ENCODE results near the gene POMGNT1. TPM values are rescaled to one million over a fixed set of nuclear protein-coding genes. Genes with fewer than 3 reads are reported as not detected.

POMGNT1 gene
- total and polyA plus RNA-seq, 2 donors (not counting 3 experiments of a cell fraction or from before 2014, with no cell fraction given): 64.4 to 67.5 TPM

DNA sequence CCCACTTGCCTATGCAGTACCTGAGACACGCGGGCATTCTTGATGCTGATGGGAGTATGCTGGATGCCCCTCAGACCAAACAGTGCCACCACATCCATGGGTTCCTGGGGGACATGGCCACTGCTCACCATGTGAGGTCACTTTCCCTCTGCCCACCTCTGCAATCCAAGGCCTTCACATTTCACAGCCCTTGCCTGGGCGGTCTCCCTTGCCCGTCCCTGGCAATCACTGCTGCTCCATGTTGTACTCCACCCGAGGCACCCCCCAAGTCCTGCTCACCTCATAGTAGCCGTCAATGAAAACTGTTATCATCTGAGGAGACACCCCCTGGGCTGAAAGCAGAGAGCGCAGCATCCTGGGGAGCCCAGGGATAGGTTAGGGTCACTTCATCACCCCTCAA lies 4.9 kb downstream of the POMGNT1 start:
- DNase-seq (ENCODE audit: low read depth, low spot score) (no peak), FAIRE-seq (no peak)
- dilution Hi-C loops (cut with MboI; ENCODE audit: extremely low pct_ligation_motif_present, low sequenced_read_pairs): loop anchor here (25.0 kb wide), 1 partner anchor 156 kb away; no protein-coding TSS in a partner anchor
- Histone ChIP-seq H3K9me3 (replicated peaks; ENCODE audit: control insufficient read depth, insufficient read depth, low read length) (no peaks in the 10 kb centered on the region), H2AFZ (ENCODE audit: low read depth, low read length) (no peak overlapping the region), H3K4me3 (replicated peaks in 1 of 3; ENCODE audit: insufficient read depth in 1 of 3, low read depth in 1 of 3, low read length in 3 of 3) (no peak overlapping the region), H3K4me1 (ENCODE audit: control insufficient read depth, extremely low read depth, insufficient read depth, low read length) (peaks cover 8% of the 10 kb centered on the region), H3K4me2 (ENCODE audit: insufficient read depth, low read length) (no peak overlapping the region), H3K9me1 (replicated peaks; ENCODE audit: control insufficient read depth, extremely low read depth, insufficient read depth, low read length) (no peaks in the 10 kb centered on the region), H3K79me2 (ENCODE audit: control insufficient read depth, insufficient read depth, low read length) (no peaks in the 10 kb centered on the region), H3K9ac (replicated peaks; ENCODE audit: extremely low read depth, insufficient read depth, low read length) (no peak overlapping the region), H3K27me3 (ENCODE audit: control insufficient read depth in 2 of 2, insufficient read depth in 2 of 2, low read length in 2 of 2) (no peaks in the 10 kb centered on the region), H3K36me3 (ENCODE audit: control insufficient read depth in 2 of 2, extremely low read depth in 1 of 2, insufficient read depth in 2 of 2, low read length in 2 of 2) (peaks cover 0 to 26% of the 10 kb centered on the region in 2 experiments), H3K27ac (ENCODE audit: insufficient read depth, low read depth, low read length) (no peak overlapping the region), H4K20me1 (replicated peaks; ENCODE audit: control insufficient read depth, extremely low read depth, insufficient read depth, low read length) (no peaks in the 10 kb centered on the region)
- intact Hi-C loops (cut with micrococcal nuclease): no loop called here
- no TSS peak for BruUV-seq (replicated peaks)
- POLR2A ChIA-PET: no interaction called here
- TF ChIP-seq POLR2AphosphoS5 (IDR thresholded peaks at IDR 0.05; ENCODE audit: insufficient read depth, low read depth, low read length) (no peak), EZH2 (IDR thresholded peaks at IDR 0.05; ENCODE audit: borderline replicate concordance, low read depth, low read length, severe bottlenecking) (no peak), JUN (IDR thresholded peaks at IDR 0.05; ENCODE audit: borderline replicate concordance, insufficient read depth, insufficient read length, low read depth) (no peak), GATA2 (IDR thresholded peaks at IDR 0.05; ENCODE audit: insufficient read depth, insufficient read length, low read depth, low read length) (no peak), MYC (IDR thresholded peaks at IDR 0.05; ENCODE audit: low read depth, low read length) (no peak)
- TF ChIP-seq, protein P1, sequence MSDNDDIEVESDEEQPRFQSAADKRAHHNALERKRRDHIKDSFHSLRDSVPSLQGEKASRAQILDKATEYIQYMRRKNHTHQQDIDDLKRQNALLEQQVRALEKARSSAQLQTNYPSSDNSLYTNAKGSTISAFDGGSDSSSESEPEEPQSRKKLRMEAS (IDR thresholded peaks at IDR 0.05; ENCODE audit: insufficient read depth, insufficient read length): no peak
- TF ChIP-seq, protein P2, sequence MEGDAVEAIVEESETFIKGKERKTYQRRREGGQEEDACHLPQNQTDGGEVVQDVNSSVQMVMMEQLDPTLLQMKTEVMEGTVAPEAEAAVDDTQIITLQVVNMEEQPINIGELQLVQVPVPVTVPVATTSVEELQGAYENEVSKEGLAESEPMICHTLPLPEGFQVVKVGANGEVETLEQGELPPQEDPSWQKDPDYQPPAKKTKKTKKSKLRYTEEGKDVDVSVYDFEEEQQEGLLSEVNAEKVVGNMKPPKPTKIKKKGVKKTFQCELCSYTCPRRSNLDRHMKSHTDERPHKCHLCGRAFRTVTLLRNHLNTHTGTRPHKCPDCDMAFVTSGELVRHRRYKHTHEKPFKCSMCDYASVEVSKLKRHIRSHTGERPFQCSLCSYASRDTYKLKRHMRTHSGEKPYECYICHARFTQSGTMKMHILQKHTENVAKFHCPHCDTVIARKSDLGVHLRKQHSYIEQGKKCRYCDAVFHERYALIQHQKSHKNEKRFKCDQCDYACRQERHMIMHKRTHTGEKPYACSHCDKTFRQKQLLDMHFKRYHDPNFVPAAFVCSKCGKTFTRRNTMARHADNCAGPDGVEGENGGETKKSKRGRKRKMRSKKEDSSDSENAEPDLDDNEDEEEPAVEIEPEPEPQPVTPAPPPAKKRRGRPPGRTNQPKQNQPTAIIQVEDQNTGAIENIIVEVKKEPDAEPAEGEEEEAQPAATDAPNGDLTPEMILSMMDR (IDR thresholded peaks at IDR 0.05; ENCODE audit: extremely low read depth in 1 of 2, insufficient read depth in 1 of 2, low read depth in 1 of 2, low read length in 2 of 2): no peak
- CTCF ChIA-PET: interaction anchor here (0.9 kb wide), 1 partner anchor 31 kb away, joined by 3 read pairs; no protein-coding TSS in a partner anchor
